Testis (tissue), 3 donors: ENCODE results near the gene TTL. TPM values are rescaled to one million over a fixed set of nuclear protein-coding genes. Genes with fewer than 3 reads are reported as not detected.
"Not testable (repeated sequence)": the region's sequence is repeated elsewhere in the genome, so short reads cannot be mapped to it uniquely, and the experiment has no call there.

Experiments
- DNase-seq: peaks from one replicate; pipeline ENCODE4 v3.0.0-alpha.2; 2019
- H3K27ac ChIP-seq, 2 donors: fragments of 200-600 bp; sonication (generic); one replicate each; pipeline ENCODE4 v1.5.1; 2019
- H3K27me3 ChIP-seq: fragments of 200-600 bp; sonication (generic); one replicate; pipeline ENCODE4 v1.5.1; 2019
- H3K36me3 ChIP-seq: fragments of 200-600 bp; sonication (generic); one replicate; pipeline ENCODE4 v1.5.1; 2017; ENCODE audit warnings: low read depth; ENCODE audit errors: missing control alignments
- H3K4me1 ChIP-seq: fragments of 200-600 bp; sonication (generic); one replicate; pipeline ENCODE4 v1.5.1; 2019
- H3K4me3 ChIP-seq, 2 donors: fragments of 200-600 bp; sonication (generic); one replicate each; pipeline ENCODE4 v1.5.1; 2017 to 2019
- H3K9me3 ChIP-seq: fragments of 200-600 bp; sonication (generic); one replicate; pipeline ENCODE4 v1.5.1; 2017
- POLR2A ChIP-seq: fragments of 450-650 bp; IDR thresholded peaks from one replicate; pipeline ENCODE4 v1.6.1; 2017; ENCODE audit warnings: antibody characterized with exemption, mild to moderate bottlenecking, moderate library complexity
- WGBS, 2 donors: methylation state at CpG; one replicate each; pipeline ENCODE4 v1.1.5; 2018; 5-methylcytosine and 5-hydroxymethylcytosine counted together
- intact Hi-C: fragments of 100-400 bp; cut with DNase I; formaldehyde crosslinking; loops from one replicate; pipeline ENCODE4 v1.15.1; 2023; ENCODE audit warnings: low total_unique reads
- polyA plus RNA-seq: library from polyadenylated mRNA; stranded (reverse); fragments of 350-450 nt; fragmentation: Illumina TruSeq; extraction: RNeasy Lipid Tissue Mini Kit (QIAGEN cat#74804); gene quantifications from one replicate; pipeline ENCODE4 v1.2.3, GENCODE V29; 2014; ENCODE audit warnings: low read depth, low replicate concordance; ENCODE audit not compliant: insufficient read depth
- total RNA-seq, 2 donors: library from RNA; depleted of rRNA; stranded (reverse); fragments of >200 nt; gene quantifications; one replicate each; pipeline ENCODE4 v1.2.3, GENCODE V29; 2016
- TF ChIP-seq, protein P1 (sequence below), 3 experiments: fragments of 450-650 bp in 2 of 3; fragments of 200-600 bp in 1 of 3; sonication (generic) in 1 of 3; IDR thresholded peaks; one replicate each; pipeline ENCODE4 v1.5.1; 2016 to 2019; ENCODE audit warnings: antibody characterized with exemption in 3 of 3, mild to moderate bottlenecking in 2 of 3, moderate library complexity in 1 of 3

Gene TTL
- total and polyA plus RNA-seq, 3 donors from 2014 or later: 11.4 to 14.3 (median 12.2) TPM

DNA sequence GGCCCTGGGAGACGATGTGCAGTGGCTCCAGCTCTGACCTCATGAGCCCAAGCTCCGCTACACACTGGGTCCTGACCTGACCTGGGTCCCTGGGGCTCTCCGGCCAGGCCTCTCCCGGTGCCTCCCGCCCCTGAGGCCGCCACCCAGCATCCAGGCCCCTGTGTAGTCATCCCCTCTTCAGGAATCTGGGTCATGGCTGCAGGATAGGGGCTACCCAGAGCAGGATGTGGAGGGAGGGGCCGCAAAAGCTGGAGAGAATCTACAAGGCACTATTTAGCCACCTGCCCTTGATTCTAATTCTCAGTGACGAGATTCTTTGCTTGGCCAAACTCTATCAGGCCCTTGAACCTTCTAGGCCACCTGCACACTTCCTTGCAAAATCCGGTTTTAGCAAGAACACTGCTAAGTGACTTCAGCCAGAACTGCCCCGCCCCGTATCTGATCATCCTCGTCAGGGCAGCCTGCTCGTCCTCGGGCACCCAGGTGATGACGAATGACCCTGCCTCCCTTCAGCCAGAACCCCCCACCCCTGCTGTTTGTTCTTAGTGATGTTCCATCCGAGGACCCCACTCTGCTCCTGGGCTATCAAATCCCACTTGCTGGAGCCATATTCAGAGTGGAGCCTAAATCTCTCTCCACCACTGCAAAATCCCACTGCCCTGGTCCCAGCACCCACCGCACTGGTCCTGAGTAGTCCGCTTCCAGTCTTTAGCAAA, 46.1 kb upstream of the TTL start:
- not testable (repeated sequence) for H3K9me3 ChIP-seq, DNase-seq, H3K27me3 ChIP-seq, H3K4me3 ChIP-seq, H3K36me3 ChIP-seq, H3K27ac ChIP-seq, H3K4me1 ChIP-seq
- intact Hi-C loops: loop anchor here (10.0 kb wide), 1 partner anchor 171 kb away; no protein-coding TSS in a partner anchor
- WGBS, 2 donors: 82 to 86% methylated on average over 6 to 18 of the region's 18 CpGs

DNA sequence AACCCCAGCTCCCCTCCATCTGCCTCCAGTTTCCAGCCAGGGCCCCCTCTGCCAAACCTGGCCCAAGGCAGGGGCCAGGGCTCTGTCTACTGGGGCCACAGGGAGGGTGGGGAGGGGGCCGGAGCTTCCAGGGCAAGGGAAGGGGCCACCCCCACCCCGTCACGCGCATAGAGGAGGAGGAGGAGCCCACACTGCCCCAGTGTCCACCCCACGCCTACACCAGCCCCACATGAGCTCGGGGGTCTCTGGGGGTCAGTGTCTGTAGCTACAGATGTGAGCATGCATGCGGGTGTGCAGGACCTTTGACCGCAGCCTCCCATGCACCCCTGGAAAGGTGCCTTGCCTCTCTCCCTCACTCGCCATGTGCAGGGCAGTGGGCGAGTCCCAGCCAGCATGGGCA, 45.0 kb upstream of the TTL start:
- not testable (repeated sequence) for H3K4me3 ChIP-seq, DNase-seq, H3K27me3 ChIP-seq, H3K9me3 ChIP-seq, H3K27ac ChIP-seq, H3K36me3 ChIP-seq, H3K4me1 ChIP-seq
- 90% methylated on average over 8 of the region's 10 CpGs; no CpG with 5 or more reads in 1 of the 2 donors for WGBS, 2 donors
- intact Hi-C loops: loop anchor here (10.0 kb wide), 1 partner anchor 172 kb away; no protein-coding TSS in a partner anchor

- H3K27ac ChIP-seq, DNase-seq, H3K36me3 ChIP-seq, H3K4me3 ChIP-seq, H3K9me3 ChIP-seq, H3K4me1 ChIP-seq, H3K27me3 ChIP-seq: not testable (repeated sequence)
- intact Hi-C loops: loop anchor here (10.0 kb wide), 1 partner anchor 173 kb away; no protein-coding TSS in a partner anchor
- WGBS, 2 donors: 70 to 84% methylated on average over 3 to 16 of the region's 16 CpGs
These were observed 44.5 kb upstream of the TTL start for GRCh38 chr2:112437405-112437831.

- H3K27ac ChIP-seq, H3K27me3 ChIP-seq, H3K36me3 ChIP-seq, H3K9me3 ChIP-seq, H3K4me3 ChIP-seq, DNase-seq, H3K4me1 ChIP-seq: not testable (repeated sequence)
- intact Hi-C loops: loop anchor here (10.0 kb wide), 1 partner anchor 174 kb away; no protein-coding TSS in a partner anchor
- WGBS, 2 donors: 75 to 86% methylated on average over 6 of the region's 6 CpGs
These were observed 43.2 kb upstream of the TTL start for GRCh38 chr2:112438603-112439261.

GRCh38 chr2:112444256-112444655, 37.7 kb upstream of the TTL start:
- H3K27ac ChIP-seq, H3K4me1 ChIP-seq, DNase-seq, H3K36me3 ChIP-seq, H3K4me3 ChIP-seq, intact Hi-C loops, H3K27me3 ChIP-seq, H3K9me3 ChIP-seq: not testable (repeated sequence)
- 50% methylated on average over 1 of the region's 1 CpG; no CpG with 5 or more reads in 1 of the 2 donors for WGBS, 2 donors

DNA sequence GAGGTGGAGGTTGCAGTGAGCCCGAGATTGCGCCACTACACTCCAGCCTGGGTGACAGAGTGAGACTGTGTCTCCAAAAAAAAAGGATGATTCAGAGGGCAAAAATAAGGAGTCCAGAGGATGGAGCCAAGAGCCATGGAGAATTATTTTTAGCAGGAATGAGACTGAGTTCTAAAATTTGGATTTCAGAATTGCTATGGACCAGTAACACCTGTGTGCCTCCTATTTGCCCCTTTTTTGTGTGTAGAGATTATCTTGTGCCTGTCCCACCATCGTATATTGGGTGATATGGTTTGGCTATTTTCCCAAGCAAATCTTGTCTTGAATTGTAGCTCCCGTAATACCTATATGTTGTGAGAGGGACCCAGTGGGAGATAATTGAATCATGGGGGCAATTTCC, 32.1 kb upstream of the TTL start:
- Histone ChIP-seq H3K4me1 (no peaks in the 10 kb centered on the region), H3K27me3 (no peaks in the 10 kb centered on the region), H3K36me3 (no peaks in the 10 kb centered on the region), H3K9me3 (no peaks in the 10 kb centered on the region), H3K27ac (no peak overlapping the region), H3K4me3 (no peak overlapping the region)
- DNase-seq: no peak
- WGBS, 2 donors: 95 to 97% methylated on average over 4 of the region's 4 CpGs
- intact Hi-C loops: no loop called here
- TF ChIP-seq, protein P1, sequence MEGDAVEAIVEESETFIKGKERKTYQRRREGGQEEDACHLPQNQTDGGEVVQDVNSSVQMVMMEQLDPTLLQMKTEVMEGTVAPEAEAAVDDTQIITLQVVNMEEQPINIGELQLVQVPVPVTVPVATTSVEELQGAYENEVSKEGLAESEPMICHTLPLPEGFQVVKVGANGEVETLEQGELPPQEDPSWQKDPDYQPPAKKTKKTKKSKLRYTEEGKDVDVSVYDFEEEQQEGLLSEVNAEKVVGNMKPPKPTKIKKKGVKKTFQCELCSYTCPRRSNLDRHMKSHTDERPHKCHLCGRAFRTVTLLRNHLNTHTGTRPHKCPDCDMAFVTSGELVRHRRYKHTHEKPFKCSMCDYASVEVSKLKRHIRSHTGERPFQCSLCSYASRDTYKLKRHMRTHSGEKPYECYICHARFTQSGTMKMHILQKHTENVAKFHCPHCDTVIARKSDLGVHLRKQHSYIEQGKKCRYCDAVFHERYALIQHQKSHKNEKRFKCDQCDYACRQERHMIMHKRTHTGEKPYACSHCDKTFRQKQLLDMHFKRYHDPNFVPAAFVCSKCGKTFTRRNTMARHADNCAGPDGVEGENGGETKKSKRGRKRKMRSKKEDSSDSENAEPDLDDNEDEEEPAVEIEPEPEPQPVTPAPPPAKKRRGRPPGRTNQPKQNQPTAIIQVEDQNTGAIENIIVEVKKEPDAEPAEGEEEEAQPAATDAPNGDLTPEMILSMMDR (IDR thresholded peaks at IDR 0.05): no peak
- TF ChIP-seq POLR2A: no peak

GRCh38 chr2:112451317-112451716, 30.6 kb upstream of the TTL start:
- no peak overlapping the region for H3K27ac ChIP-seq
- H3K4me1 ChIP-seq: no peaks in the 10 kb centered on the region
- no peaks in the 10 kb centered on the region for H3K36me3 ChIP-seq
- 88 to 95% methylated on average over 1 of the region's 1 CpG for WGBS, 2 donors
- intact Hi-C loops: no loop called here
- TF ChIP-seq POLR2A: no peak
- TF ChIP-seq, protein P1 (IDR thresholded peaks at IDR 0.05): no peak
- no peaks in the 10 kb centered on the region for H3K27me3 ChIP-seq
- no peaks in the 10 kb centered on the region for H3K9me3 ChIP-seq
- H3K4me3 ChIP-seq: no peak overlapping the region
- DNase-seq: no peak
